HUES64 (cell line): ENCODE data around the gene SLC25A18.

ENCODE experiments used
- H3K27ac ChIP-seq: 2 replicates; pipeline ENCODE4 v1.7.0; 2013; ENCODE audit warnings: low read depth, low read length, inconsistent platforms
- H3K27me3 ChIP-seq: 2 replicates; pipeline ENCODE4 v1.6.1; 2013; ENCODE audit warnings: mild to moderate bottlenecking, low read length; ENCODE audit not compliant: insufficient read depth
- H3K36me3 ChIP-seq: 2 replicates; pipeline ENCODE4 v1.6.1; 2013; ENCODE audit warnings: mild to moderate bottlenecking, low read length; ENCODE audit not compliant: insufficient read depth
- H3K4me1 ChIP-seq: 2 replicates; pipeline ENCODE4 v1.6.1; 2013; ENCODE audit warnings: mild to moderate bottlenecking, low read length, moderate library complexity; ENCODE audit not compliant: insufficient read depth
- H3K4me3 ChIP-seq: 2 replicates; pipeline ENCODE4 v1.5.1; 2013; ENCODE audit warnings: mild to moderate bottlenecking, low read length, moderate library complexity
- H3K9ac ChIP-seq: 2 replicates; pipeline ENCODE4 v1.6.1; 2013; ENCODE audit warnings: mild to moderate bottlenecking, low read depth, low read length
- H3K9me3 ChIP-seq: 2 replicates; pipeline ENCODE4 v1.6.1; 2013; ENCODE audit warnings: low read depth, low read length; ENCODE audit not compliant: insufficient read depth
- WGBS: fragments of 150-250, 120-280 bp; methylation state at CpG from one replicate; pipeline ENCODE4 v1.1.7; 2013; ENCODE audit warnings: missing lambda C conversion rate; 5-methylcytosine and 5-hydroxymethylcytosine counted together

SLC25A18 gene

GRCh38 chr22:17570851-17571631 lies 7.7 kb downstream of the SLC25A18 start:
- no peaks in the 10 kb centered on the region for H3K9me3 ChIP-seq
- WGBS, result 86% methylated on average over 21 of the region's 21 CpGs
- H3K27ac ChIP-seq, result 0 out of 2 replicates have a peak overlapping the region, but pooled peaks have one; percentile 31
- H3K27me3 ChIP-seq, result no peaks in the 10 kb centered on the region
- H3K4me1 ChIP-seq, result peaks cover 18% of the 10 kb centered on the region
- no peak overlapping the region for H3K4me3 ChIP-seq
- peak overlapping the region; percentile 19; the same call in 1 of the 2 replicates for H3K9ac ChIP-seq
- no peaks in the 10 kb centered on the region for H3K36me3 ChIP-seq

DNA sequence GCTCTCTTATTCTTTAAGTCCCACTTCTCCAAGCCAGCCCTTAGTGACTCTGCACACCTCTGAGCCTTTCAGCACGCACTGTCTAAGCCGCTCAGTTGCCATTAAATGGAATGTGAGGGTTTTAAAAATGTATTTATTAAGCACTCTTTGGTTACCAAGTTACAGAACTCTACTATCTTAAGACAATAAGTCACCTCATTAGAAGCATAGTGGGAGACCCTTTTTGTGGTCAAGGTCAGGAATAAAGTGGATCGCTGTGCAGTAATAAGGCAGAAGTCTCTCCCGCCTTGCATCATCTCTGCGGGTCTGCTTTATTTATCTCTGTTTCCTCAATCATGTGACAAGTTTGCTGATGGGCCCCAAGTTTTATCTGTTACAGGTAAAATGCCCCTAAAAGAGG lies 11.9 kb downstream of the SLC25A18 start:
- no peak overlapping the region for H3K27ac ChIP-seq
- H3K27me3 ChIP-seq, result no peaks in the 10 kb centered on the region
- H3K4me3 ChIP-seq, result no peak overlapping the region
- H3K36me3 ChIP-seq, result no peaks in the 10 kb centered on the region
- no peak overlapping the region for H3K9ac ChIP-seq
- WGBS, result 95% methylated on average over 3 of the region's 5 CpGs
- peaks cover 11% of the 10 kb centered on the region for H3K4me1 ChIP-seq
- no peaks in the 10 kb centered on the region for H3K9me3 ChIP-seq

DNA sequence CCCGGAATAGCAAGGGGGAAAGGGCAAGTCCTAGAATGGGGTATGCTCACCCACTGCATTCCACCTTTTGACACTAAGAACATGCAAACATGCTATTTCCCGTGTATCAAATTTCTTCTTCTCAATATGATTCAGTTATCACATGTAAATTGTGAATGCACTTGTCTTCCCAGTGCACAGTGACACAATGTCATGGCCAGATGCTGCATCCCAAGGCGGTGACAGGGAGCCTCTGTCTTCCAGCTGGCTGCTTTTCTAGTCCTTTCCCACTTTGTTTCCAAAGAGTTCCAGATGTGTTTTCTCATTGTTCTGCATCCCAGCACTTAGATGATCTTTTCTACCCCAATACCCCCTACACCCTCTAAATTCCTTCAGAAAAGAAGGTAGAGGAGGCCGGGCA lies 12.4 kb downstream of the SLC25A18 start:
- Histone ChIP-seq H3K27ac (no peak overlapping the region; the same call in 1 of the 2 replicates), H3K27me3 (no peaks in the 10 kb centered on the region), H3K9ac (no peak overlapping the region), H3K9me3 (no peaks in the 10 kb centered on the region), H3K4me1 (peaks cover 12% of the 10 kb centered on the region), H3K36me3 (no peaks in the 10 kb centered on the region), H3K4me3 (no peak overlapping the region)
- 89% methylated on average over 4 of the region's 4 CpGs for WGBS

- Histone ChIP-seq H3K27ac (peak overlapping the region; percentile 47), H3K36me3 (no peaks in the 10 kb centered on the region), H3K27me3 (no peaks in the 10 kb centered on the region), H3K9me3 (no peaks in the 10 kb centered on the region), H3K9ac (peak overlapping the region; percentile 15; the same call in 1 of the 2 replicates), H3K4me1 (peaks cover 8% of the 10 kb centered on the region; the same call in 1 of the 2 replicates), H3K4me3 (no peak overlapping the region)
- WGBS, result 68% methylated on average over 6 of the region's 6 CpGs
Measured at GRCh38 chr22:17576470-17576869, 13.2 kb downstream of the SLC25A18 start.

- Histone ChIP-seq H3K9ac (no peak overlapping the region), H3K36me3 (no peaks in the 10 kb centered on the region)
- WGBS, result 92% methylated on average over 11 of the region's 11 CpGs
Measured at GRCh38 chr22:17578136-17578754, 14.9 kb downstream of the SLC25A18 start.

DNA sequence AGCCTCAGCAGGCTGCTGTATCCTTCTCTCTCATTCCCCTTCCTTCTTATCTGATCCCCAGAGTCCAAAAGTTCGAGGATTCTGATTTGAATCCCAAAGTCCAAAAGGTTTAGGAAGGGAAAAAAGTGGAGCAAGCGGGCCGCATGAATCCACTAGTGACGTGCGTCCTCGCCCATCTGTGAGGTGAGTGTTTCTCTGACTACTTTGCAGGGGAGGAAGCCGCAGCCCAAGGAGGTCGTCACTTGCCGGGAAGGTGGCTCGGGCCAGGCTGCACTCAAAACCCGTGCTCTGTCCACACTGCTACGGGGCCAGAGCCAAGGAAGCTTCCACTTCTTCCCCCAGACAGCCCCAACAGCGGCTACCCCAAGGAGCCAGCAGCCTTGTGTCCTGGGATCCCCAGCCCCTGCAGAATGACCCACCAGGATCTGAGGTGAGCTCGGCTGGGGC lies 16.3 kb downstream of the SLC25A18 start:
- Histone ChIP-seq H3K36me3 (no peaks in the 10 kb centered on the region), H3K9me3 (no peaks in the 10 kb centered on the region), H3K4me3 (no peak overlapping the region), H3K9ac (no peak overlapping the region), H3K27me3 (no peaks in the 10 kb centered on the region), H3K4me1 (peaks cover 8% of the 10 kb centered on the region; the same call in 1 of the 2 replicates), H3K27ac (peak overlapping the region; percentile 32; the same call in 1 of the 2 replicates)
- WGBS, result 90% methylated on average over 14 of the region's 14 CpGs

More at GRCh38 chr22:17578136-17578754, 14.9 kb downstream of the SLC25A18 start:
- Histone ChIP-seq H3K4me3 (no peak overlapping the region), H3K9me3 (no peaks in the 10 kb centered on the region), H3K27ac (no peak overlapping the region), H3K4me1 (peaks cover 8% of the 10 kb centered on the region; the same call in 1 of the 2 replicates), H3K27me3 (no peaks in the 10 kb centered on the region)

DNA sequence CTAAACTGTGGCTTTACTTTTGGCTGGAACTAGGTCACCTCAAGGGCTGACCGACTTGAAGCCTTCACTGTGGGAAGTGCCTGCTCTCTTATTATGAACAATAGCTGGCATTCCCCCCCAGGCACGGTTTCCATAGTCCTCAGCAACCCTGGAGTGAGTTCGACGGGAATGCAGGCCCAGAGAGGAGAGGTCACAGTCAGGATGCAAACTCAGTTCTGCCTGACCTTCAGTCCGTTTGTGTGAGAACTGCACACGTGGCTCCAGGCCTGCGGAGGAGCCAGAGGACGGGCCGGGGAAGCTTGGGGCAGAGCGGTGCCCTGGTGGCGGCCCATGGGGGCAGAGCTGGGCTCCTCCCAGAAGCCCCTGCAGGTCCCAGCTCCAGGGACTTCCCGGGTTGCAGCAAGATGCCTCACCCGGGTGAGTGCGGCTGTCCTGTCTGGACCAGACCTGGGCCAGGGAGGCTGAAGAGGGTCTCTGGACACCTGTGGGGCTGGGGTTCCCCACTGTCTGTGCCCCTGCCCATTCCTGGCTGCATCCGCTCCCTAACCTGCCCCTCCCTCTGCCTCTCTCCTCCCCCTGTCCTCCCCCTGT lies 17.2 kb downstream of the SLC25A18 start:
- peak overlapping the region; percentile 40; the same call in 1 of the 2 replicates for H3K27ac ChIP-seq
- H3K27me3 ChIP-seq, result no peaks in the 10 kb centered on the region
- 61% methylated on average over 15 of the region's 15 CpGs for WGBS
- peaks cover 8% of the 10 kb centered on the region; the same call in 1 of the 2 replicates for H3K4me1 ChIP-seq
- H3K9me3 ChIP-seq, result no peaks in the 10 kb centered on the region
- H3K9ac ChIP-seq, result no peak overlapping the region
- H3K36me3 ChIP-seq, result no peaks in the 10 kb centered on the region
- no peak overlapping the region for H3K4me3 ChIP-seq

GRCh38 chr22:17581056-17581455 lies 17.8 kb downstream of the SLC25A18 start:
- H3K4me1 ChIP-seq, result peaks cover 8% of the 10 kb centered on the region; the same call in 1 of the 2 replicates
- H3K9me3 ChIP-seq, result no peaks in the 10 kb centered on the region
- no peaks in the 10 kb centered on the region for H3K27me3 ChIP-seq
- WGBS, result 94% methylated on average over 21 of the region's 21 CpGs
- H3K27ac ChIP-seq, result no peak overlapping the region; the same call in 1 of the 2 replicates
- no peak overlapping the region for H3K4me3 ChIP-seq
- no peaks in the 10 kb centered on the region for H3K36me3 ChIP-seq
- H3K9ac ChIP-seq, result no peak overlapping the region

- Histone ChIP-seq H3K4me3 (no peak overlapping the region), H3K36me3 (no peaks in the 10 kb centered on the region), H3K9ac (no peak overlapping the region), H3K27ac (no peak overlapping the region), H3K27me3 (no peaks in the 10 kb centered on the region), H3K9me3 (no peaks in the 10 kb centered on the region), H3K4me1 (peaks cover 8% of the 10 kb centered on the region; the same call in 1 of the 2 replicates)
- 94% methylated on average over 17 of the region's 17 CpGs for WGBS
Measured at GRCh38 chr22:17581631-17582030, 18.3 kb downstream of the SLC25A18 start.

DNA sequence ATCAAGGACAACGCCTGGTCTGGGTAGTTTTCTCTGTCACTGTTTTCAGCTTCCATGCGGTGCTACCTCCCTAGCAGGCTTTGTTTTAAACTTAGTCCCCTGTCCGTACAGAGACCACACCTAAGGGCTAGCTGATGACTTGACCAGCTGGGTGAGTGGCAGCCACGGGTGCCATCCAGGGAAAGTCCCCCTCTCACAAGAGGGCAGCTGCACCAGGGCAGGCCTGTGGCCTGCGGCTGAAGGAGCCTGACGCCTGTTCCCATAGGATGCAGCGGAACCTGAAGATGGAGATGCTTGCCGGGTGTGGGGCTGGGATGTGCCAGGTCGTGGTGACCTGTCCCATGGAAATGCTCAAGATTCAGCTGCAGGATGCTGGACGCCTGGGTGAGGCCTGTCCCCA lies 19.9 kb downstream of the SLC25A18 start:
- Histone ChIP-seq H3K27me3 (no peaks in the 10 kb centered on the region), H3K36me3 (no peaks in the 10 kb centered on the region), H3K9me3 (no peaks in the 10 kb centered on the region), H3K4me3 (no peak overlapping the region), H3K27ac (no peak overlapping the region), H3K9ac (no peak overlapping the region), H3K4me1 (peaks cover 8% of the 10 kb centered on the region; the same call in 1 of the 2 replicates)
- WGBS, result 92% methylated on average over 10 of the region's 10 CpGs
